Fibroblast of skin of left biceps (primary cell): ENCODE data around the gene SLC2A1.
A peak's percentile ranks its signal among the peaks of the same experiment; 100 is the strongest.

Experiments used
- DNase-seq, 2 experiments: peaks; one replicate each; pipeline ENCODE4 v3.0.0-alpha.2; 2013; ENCODE audit warnings: low read depth in 2 of 2

The SLC2A1 gene

GRCh38 chr1:42942444-42942843 is 16.2 kb downstream of the SLC2A1 start:
- no peak for DNase-seq

DNA sequence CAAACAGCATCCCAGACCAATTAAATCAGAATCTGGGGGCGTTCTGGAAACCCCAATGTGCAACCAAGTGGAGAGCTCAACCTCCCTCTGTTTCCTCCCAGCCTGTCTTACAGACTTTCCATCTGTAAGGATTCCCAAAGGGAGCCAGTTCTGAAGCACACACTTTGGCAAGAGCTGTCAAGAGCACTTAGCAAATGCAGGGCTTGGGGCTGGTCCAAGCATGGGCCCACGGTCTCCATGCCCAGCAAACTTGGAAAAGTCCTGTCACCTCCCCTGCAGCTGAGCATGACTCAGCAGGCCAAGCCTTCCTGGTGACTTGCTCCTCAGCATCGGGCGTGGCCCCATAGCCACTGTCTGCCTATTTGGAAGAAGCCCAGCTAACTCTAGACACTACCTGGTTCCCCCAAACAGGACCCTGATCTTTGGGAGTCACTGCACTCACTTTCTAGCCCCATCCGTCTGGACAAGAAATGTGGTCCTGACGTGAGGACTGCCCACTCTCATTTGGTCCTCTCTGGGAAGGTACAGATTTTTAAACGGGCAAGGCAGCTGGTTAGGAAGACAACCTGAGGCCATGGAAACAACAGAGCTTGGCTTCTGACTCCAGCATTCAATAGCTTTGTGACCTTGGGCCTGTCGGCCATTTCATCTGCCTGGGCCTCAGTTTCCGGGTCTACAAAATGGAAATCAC is 16.9 kb downstream of the SLC2A1 start:
- no peak for DNase-seq

DNA sequence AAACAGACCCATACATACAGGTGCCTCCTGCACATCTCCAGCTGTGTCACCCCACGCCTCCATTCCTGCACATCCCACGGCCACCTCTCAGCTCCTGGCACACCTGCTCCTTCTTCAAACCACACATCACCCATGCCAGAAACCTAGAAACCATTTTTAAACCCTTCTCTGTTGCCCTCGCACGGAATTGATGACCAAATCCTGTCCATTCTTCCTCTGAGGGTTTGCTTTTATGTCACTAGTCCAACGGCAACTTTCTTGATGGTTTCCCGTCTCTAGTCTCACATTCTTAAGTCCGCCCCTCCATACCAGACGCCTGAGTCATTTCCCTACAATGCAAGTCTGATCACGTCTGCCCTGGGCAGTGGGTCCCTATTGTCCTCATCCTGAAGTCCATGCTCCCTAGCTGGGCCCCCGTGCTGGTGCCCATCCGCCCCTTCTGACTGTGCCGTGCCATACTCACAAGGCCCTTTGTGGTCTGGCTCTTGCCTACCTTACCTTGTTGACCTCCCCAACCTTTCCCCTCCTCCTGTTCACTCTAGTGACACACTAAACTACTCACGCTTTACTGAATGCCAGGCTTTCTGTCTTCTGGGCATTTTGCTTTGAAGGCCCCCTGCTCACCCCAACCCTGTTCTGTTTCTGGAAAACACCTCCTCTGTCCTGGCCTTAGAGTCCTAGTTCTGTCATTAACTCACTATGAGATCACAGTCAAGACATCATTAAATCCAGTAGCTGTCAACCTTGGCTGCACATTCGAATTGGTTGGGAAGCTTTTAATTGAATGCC is 17.6 kb downstream of the SLC2A1 start:
- peak; percentile 89 for DNase-seq

DNA sequence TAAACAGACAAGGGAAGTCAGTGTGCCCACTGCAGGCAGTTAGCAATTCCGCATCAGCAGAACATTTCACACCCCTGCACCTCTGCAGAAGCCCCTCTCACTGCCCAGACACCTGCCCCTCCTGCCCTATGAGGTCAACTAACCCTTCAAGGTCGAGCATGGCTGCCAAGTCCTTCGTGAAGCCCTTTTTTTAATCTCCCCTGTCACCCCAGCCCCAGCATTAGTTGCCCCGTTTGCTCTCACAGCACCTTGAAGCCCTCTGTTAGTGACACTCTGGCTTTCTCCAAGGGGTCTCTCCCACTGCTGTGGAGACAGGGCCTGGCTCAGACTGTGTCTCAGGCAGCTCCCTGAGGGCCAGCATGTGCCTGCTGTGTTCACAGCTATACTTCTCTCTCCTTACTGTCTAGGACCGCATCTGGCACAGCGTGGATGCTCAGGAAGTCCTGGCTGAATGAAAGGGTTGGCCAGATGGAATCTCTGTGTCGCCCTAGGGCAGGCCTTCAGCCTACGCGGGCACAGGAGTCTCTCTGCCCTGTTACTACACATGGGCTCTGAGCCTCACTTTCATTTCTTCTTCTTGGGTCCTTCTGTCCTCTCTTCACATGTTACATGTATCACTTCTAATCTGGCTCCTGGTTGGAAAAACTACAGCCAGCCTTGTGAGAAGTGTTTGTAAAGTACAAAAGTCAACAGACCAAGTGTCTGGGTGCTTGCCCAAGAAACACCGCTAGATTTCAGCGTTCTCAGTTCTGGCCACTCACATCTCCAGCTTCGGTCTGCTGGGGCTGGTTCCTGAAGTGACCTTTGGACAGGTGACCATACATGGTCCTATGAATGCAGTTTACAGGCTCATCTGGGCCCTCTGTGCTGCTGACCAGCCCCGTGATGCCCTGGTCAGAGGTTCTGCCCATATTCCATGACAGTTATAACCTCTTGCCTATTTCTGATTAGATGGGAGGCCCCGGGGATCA is 19.7 kb downstream of the SLC2A1 start:
- DNase-seq = no peak

- no peak for DNase-seq
Observed at GRCh38 chr1:42937836-42938644, 20.6 kb downstream of the SLC2A1 start.

- DNase-seq = no peak
Observed at GRCh38 chr1:42937141-42937696, 21.4 kb downstream of the SLC2A1 start.

DNA sequence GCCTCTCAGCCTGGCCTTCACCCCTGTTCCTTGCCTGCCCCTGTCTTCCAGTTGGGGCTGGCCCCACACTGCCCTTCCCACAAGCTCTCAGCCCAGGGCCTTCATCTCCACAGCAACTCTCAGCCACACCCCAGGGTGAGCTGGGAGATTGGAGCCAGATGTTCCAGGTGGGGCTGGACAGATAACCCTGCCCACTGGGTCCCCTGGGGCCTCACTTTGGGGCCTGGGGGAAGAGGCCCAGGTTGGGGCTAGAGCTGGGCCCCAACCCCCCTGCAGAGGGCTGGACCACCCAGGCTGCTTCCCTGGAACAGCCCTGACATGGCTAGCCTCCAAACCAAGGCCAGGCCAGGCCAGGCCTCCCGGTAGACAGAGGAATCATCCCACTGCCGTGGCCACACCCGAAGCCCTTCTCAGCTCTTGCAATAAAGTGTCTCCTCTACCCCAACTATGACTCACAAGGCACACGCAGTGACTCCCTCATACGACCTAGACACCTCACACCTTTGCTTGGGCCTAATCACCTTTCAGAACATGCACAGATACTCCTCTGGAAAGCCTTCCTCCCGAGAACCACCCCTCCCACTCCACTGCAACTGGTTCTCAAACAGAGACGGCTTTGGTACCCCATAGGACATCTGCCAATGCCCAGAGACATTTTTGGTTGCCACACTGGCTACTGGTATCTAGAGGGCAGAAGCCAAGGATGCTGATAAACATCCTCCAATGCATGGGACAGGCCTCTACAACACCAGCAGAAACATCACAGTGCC is 22.2 kb downstream of the SLC2A1 start:
- peak in 1 of 2 experiments; percentile 61 for DNase-seq

DNA sequence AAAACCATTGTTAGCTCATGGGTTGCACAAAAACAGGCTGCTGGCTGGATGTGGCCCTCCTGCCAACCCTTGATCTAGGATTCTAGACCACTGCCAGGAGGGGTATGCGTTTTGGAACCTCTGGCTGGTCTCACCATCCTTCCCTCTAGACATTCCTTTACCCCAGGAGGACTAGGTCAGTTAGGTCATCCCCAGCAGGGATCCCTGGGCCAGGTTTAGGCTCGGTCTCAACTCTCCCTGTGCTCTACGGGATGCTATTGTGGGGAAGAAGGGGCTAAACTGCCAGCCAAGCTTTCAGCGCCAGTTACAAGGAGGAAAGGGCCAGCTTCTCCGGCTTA is 22.7 kb downstream of the SLC2A1 start:
- DNase-seq = no peak

- DNase-seq = no peak
Observed at GRCh38 chr1:42935313-42935895, 23.3 kb downstream of the SLC2A1 start.

DNA sequence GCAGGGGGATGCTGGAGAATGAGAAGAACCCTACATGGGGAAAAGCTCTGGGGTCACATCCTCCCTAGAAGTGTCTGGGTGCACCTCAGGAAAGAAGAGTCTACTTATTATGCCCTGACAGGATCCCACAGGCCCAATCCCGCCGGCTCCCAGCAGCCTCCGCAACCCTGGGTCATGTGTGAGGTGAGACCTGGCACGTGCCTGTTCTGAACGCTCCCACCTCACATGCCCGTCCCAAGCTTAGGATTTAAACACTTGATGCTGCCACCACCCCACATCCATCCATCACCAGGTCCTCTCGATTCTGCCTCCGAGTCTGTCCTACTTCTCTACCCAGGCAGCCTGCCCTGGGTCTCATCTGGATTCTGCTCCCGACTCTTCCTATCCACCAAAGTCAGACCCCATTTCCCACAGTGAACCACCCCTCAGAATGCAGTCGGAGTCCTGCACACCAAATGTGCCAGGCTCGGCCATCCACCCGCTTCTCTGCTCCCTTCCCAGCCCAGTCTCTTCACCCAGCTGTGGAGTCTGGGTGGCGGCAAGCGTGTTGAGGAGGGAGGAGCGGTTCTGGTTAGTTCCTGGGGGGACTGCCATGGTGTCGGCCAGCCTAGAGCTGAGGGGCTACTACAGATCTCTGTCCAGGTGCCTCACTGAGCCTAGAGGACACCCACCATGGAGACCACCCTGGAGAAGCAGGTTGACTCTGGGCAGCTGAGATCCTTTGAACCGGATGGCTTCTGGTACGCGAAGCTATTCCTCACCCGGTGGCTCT is 23.9 kb downstream of the SLC2A1 start:
- DNase-seq = no peak

DNA sequence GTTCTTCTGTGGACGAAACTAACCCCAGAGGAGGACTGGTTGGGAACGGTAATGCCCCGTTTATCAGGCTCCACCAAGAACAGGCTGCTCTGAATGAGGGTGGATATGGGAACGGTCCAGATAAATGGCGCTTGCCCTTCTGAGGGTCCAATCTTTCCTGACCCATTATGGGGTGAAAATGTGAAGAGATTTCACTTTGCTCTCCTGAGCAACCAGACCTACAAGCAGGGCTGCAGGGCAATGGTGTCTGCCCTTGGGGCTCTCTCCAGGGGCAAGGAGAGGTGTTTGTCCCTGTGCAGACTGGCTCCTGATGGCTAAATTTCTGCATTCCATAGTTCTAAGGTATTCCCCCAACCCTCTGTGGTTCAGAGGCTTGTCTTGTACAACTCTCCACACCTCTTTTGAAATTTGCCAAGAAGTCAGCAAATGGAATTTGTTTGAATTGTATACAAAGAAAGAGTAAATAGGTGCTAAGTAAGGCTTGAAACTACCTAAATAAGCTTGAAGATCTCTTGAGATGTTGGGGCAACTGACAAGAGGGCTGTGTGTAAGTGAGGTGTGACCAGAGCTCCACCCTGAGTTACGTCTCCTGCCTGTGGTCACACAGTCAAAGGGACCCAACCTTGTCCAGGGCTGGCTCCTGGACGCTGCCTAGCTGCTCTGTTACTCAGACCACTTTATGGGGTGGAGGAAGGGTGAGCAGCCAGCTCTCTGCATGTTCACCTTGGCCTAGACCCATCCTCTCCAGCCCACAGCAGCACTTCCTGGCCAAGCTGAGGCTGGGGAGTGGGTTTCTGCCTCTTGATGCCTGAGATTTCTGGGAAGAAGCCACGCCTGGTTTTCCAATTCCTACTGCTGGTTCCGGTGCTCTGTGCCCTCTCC is 24.8 kb downstream of the SLC2A1 start:
- no peak for DNase-seq

DNA sequence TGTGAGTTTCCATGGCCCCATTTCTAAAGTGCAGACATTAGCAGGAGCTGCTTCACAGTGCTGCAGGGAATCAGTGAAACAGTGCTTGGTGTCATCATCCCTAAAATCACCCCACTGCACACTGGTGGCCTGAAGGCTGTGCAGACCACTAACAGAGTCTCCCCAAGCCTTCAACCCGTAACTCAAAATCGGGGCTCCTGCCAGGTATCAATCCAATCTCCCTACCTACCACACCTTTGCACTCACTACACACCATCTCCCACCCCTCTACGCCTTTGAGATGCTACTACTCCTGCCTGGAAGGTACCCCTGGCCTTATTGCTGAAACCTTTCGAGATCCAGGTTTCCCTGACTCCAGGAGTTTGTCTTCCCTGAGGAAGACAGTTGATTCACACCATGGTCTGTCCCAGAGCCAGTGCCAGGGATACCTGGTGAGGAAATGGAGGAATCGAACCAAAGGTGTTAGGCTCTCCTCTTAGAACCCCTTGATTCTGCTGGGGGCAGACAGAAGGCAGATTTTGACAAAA is 25.5 kb downstream of the SLC2A1 start:
- no peak for DNase-seq

GRCh38 chr1:42932442-42932941 is 26.2 kb downstream of the SLC2A1 start:
- DNase-seq = no peak

- DNase-seq = no peak
Observed at GRCh38 chr1:42931911-42932422, 26.7 kb downstream of the SLC2A1 start.

- DNase-seq = no peak
Observed at GRCh38 chr1:42931108-42931539, 27.5 kb downstream of the SLC2A1 start.

DNA sequence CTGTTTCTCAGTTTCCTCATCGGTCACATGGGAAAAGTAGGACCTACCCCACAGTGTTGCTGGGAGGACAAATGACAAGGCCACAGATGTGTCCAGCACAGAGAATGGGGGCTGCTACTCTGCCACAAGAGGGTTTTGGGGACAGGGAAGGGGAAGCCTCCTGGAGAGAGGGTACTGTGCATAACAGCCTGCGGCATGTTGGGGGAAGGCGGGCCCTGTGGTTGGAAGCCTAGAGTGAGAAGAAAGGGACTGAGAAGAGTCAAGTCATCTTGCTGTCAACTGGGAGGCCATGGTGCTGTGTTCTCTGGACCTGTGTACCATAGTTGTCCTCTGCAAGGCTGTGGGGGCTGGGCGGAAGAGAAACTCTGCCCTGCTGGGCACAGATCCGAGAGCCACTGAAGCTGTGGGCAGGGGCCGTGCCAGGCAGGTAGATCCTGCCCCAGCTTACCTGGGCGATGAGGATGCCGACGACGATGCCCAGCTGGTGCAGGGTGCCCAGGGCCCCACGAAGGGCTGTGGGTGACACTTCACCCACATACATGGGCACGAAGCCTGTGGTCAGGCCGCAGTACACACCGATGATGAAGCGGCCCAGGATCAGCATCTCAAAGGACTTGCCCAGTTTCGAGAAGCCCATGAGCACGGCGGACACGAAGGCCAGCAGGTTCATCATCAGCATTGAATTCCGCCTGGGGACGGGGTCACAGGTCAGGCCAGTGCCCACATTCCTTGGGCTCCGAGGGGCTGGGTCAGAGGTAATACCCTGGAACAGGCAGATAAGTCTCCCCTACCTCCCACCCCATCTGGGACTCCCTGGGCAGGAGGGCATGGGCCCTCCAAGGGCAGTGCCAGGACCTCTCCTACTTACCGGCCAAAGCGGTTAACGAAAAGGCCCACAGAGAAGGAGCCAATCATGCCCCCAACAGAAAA is 28.2 kb downstream of the SLC2A1 start:
- DNase-seq = no peak
